Neural cell (in vitro differentiated cells): ENCODE data around the gene ANAPC1.
"Not testable (repeated sequence)": the region's sequence is repeated elsewhere in the genome, so short reads cannot be mapped to it uniquely, and the experiment has no call there.

Source experiments
- EP300 ChIP-seq: fragments of 450-650 bp; conservative IDR thresholded peaks from 2 replicates; pipeline ENCODE4 v1.6.1; 2014; ENCODE audit warnings: antibody characterized with exemption, mild to moderate bottlenecking, moderate library complexity; ENCODE audit not compliant: poor library complexity, severe bottlenecking
- EZH2 ChIP-seq: fragments of 200-600, 300-800 bp; shearing (Covaris generic), sonication (generic); IDR thresholded peaks from 2 replicates; pipeline ENCODE4 v1.6.1; 2014; ENCODE audit warnings: antibody characterized with exemption, low read length, borderline replicate concordance, mild to moderate bottlenecking; ENCODE audit not compliant: insufficient read depth, poor library complexity, severe bottlenecking
- MXI1 ChIP-seq: fragments of 450-650 bp; conservative IDR thresholded peaks from 2 replicates; pipeline ENCODE4 v1.6.1; 2014; ENCODE audit warnings: antibody characterized with exemption, mild to moderate bottlenecking; ENCODE audit not compliant: poor library complexity, severe bottlenecking
- POLR2AphosphoS5 ChIP-seq: IDR thresholded peaks from 2 replicates; pipeline ENCODE4 v1.6.1; 2012
- RAD21 ChIP-seq: fragments of 450-650 bp; conservative IDR thresholded peaks from 2 replicates; pipeline ENCODE4 v1.6.1; 2014; ENCODE audit warnings: antibody characterized with exemption, mild to moderate bottlenecking, moderate library complexity
- REST ChIP-seq: IDR thresholded peaks from 2 replicates; pipeline ENCODE4 v1.6.1; 2012; ENCODE audit warnings: borderline replicate concordance
- SMC3 ChIP-seq: fragments of 450-650 bp; conservative IDR thresholded peaks from 2 replicates; pipeline ENCODE4 v1.6.1; 2014; ENCODE audit warnings: antibody characterized with exemption, mild to moderate bottlenecking, moderate library complexity; ENCODE audit not compliant: poor library complexity
- TAF1 ChIP-seq: IDR thresholded peaks from 2 replicates; pipeline ENCODE4 v1.6.1; 2012; ENCODE audit warnings: low read depth
- TF ChIP-seq, protein P1 (sequence below): fragments of 450-650 bp; IDR thresholded peaks from 2 replicates; pipeline ENCODE4 v1.5.1; 2014; ENCODE audit warnings: antibody characterized with exemption, mild to moderate bottlenecking, moderate library complexity; ENCODE audit not compliant: poor library complexity, severe bottlenecking

DNA sequence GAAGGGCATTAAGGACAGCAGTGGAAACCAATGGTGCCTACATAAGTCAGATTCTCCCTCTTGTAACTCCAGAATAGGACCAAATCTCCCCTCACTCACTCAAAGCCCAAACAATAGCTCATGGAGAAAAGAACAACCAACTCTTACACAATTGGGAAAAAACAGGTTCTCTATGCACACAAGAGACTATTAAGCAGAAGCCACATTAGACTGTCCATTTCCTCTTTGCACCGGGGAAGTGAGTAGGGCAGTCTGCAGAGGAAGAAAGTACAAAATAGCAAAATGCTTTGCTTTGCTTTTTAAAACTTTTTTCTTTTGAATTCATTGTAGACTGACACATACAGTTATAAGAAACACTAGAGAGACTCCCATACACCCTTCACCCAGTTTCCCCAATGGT is 133.4 kb downstream of the ANAPC1 start:
- TF ChIP-seq, protein P1, sequence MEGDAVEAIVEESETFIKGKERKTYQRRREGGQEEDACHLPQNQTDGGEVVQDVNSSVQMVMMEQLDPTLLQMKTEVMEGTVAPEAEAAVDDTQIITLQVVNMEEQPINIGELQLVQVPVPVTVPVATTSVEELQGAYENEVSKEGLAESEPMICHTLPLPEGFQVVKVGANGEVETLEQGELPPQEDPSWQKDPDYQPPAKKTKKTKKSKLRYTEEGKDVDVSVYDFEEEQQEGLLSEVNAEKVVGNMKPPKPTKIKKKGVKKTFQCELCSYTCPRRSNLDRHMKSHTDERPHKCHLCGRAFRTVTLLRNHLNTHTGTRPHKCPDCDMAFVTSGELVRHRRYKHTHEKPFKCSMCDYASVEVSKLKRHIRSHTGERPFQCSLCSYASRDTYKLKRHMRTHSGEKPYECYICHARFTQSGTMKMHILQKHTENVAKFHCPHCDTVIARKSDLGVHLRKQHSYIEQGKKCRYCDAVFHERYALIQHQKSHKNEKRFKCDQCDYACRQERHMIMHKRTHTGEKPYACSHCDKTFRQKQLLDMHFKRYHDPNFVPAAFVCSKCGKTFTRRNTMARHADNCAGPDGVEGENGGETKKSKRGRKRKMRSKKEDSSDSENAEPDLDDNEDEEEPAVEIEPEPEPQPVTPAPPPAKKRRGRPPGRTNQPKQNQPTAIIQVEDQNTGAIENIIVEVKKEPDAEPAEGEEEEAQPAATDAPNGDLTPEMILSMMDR, result not testable (repeated sequence)
- not testable (repeated sequence) for TF ChIP-seq POLR2AphosphoS5, REST, EP300, MXI1, TAF1, EZH2, RAD21, SMC3
